Measurements from ENCODE around the gene MOV10L1. TPM values are rescaled to one million over a fixed set of nuclear protein-coding genes. Genes with fewer than 3 reads are reported as not detected.

The MOV10L1 gene
- total and polyA plus RNA-seq, 2 experiments from 2014 or later = 0.73 to 1.8 TPM

- Histone ChIP-seq H4K20me1 (replicated peaks; ENCODE audit: insufficient read depth) (no peaks in the 10 kb centered on the region), H3K36me3 (ENCODE audit: insufficient read depth) (no peaks in the 10 kb centered on the region), H3K4me2 (no peak overlapping the region; the same call in 1 of the 2 replicates), H3F3A (replicated peaks; ENCODE audit: low read depth) (no peaks in the 10 kb centered on the region), H3K27ac (ENCODE audit: low read depth) (no peak overlapping the region), H3K4me1 (ENCODE audit: insufficient read depth) (no peaks in the 10 kb centered on the region), H3K9me2 (ENCODE audit: insufficient read depth) (no peaks in the 10 kb centered on the region), H3K4me3 (no peak overlapping the region), H3K79me2 (replicated peaks; ENCODE audit: insufficient read depth) (no peaks in the 10 kb centered on the region), H3K27me3 (ENCODE audit: insufficient read depth) (no peaks in the 10 kb centered on the region), H2AFZ (no peak overlapping the region)
- ATAC-seq (peak; percentile 8; the same call in 2 of the 3 replicates), DNase-seq (ENCODE audit: low spot score) (peak; percentile 28)
- H3K27me3 Mint-ChIP-seq (ENCODE audit: insufficient read depth, low read depth, poor library complexity) = peaks cover 17% of the 10 kb centered on the region
- no peak overlapping the region for H3K4me3 Mint-ChIP-seq
- H3K36me3 Mint-ChIP-seq (ENCODE audit: low read depth) = peaks cover 4% of the 10 kb centered on the region; the same call in 1 of the 3 replicates
- H3K27ac Mint-ChIP-seq = no peak overlapping the region
- H3K4me1 Mint-ChIP-seq = peaks cover 2% of the 10 kb centered on the region; the same call in 1 of the 3 replicates
- TF ChIP-seq EZH2 (IDR thresholded peaks at IDR 0.05; ENCODE audit: low read depth, unreplicated experiment) = no peak
- no peak for TF ChIP-seq ZNF114 (CRISPR knock-in tag; IDR thresholded peaks at IDR 0.05)
- TF ChIP-seq ZNF331 (CRISPR knock-in tag; IDR thresholded peaks at IDR 0.05; ENCODE audit: low read depth) = no peak
- no peak for TF ChIP-seq STAT1 (IDR thresholded peaks at IDR 0.05; ENCODE audit: unreplicated experiment)
- no peak for TF ChIP-seq REST (IDR thresholded peaks at IDR 0.05; ENCODE audit: unreplicated experiment)
- TF ChIP-seq ETS1 (IDR thresholded peaks at IDR 0.05) = no peak
- TF ChIP-seq CTCF (conservative IDR thresholded peaks at IDR 0.05; ENCODE audit: low read depth in 2 of 2) = no peak
- TF ChIP-seq NANOG (IDR thresholded peaks at IDR 0.05; ENCODE audit: borderline replicate concordance) = no peak
- TF ChIP-seq CREB1 (CRISPR knock-in tag; IDR thresholded peaks at IDR 0.05; ENCODE audit: low read depth) = no peak
- TF ChIP-seq JUNB (IDR thresholded peaks at IDR 0.05; ENCODE audit: unreplicated experiment) = no peak
- no peak for TF ChIP-seq ZNF462 (CRISPR knock-in tag; IDR thresholded peaks at IDR 0.05)
- TF ChIP-seq EZH2phosphoT487 (IDR thresholded peaks at IDR 0.05; ENCODE audit: unreplicated experiment) = no peak
- TF ChIP-seq POLR2AphosphoS5 (IDR thresholded peaks at IDR 0.05; ENCODE audit: low read depth) = no peak
- no peaks in the 10 kb centered on the region for H3K9me3 Mint-ChIP-seq
These were observed 88.7 kb downstream of the MOV10L1 start for GRCh38 chr22:50178471-50178864.

Data from GM23338 (cell line).